ENCODE measurements around the gene PTPRE.

PTPRE gene

GRCh38 chr10:127906548-127907377 lies at the start of gene PTPRE:
PTPRE (plus strand) TSS chr10:127907103; CDS start chr10:128040882, 133,779 bp downstream.
- peak; percentile 72 to 96 for TF ChIP-seq CTCF (IDR thresholded peaks at IDR 0.05)
- intact Hi-C loops (cut with DNase I; ENCODE audit: low total_unique reads) = loop anchor here (2.0 kb wide), 1 partner anchor 104 kb away; no protein-coding TSS in a partner anchor
- peaks cover 0 to 17% of the 10 kb centered on the region in 2 donors for H3K27me3 ChIP-seq
- H3K4me1 ChIP-seq = peaks cover 0 to 24% (median 19%) of the 10 kb centered on the region in 4 donors
- no peaks in the 10 kb centered on the region for H3K9me3 ChIP-seq
- H3K27ac ChIP-seq = peak within 1 kb of the TSS; percentile 44 to 63
- H3K4me3 ChIP-seq = peak within 1 kb of the TSS; percentile 53 to 77
- H3K36me3 ChIP-seq = no peaks in the 10 kb centered on the region
- peak in 1 of 2 donors; percentile 52 for DNase-seq

GRCh38 chr10:127860592-127860991 lies 46.3 kb upstream of the PTPRE start:
- Histone ChIP-seq H3K9me3 (no peaks in the 10 kb centered on the region), H3K4me1 (no peaks in the 10 kb centered on the region), H3K4me3 (no peak overlapping the region), H3K36me3 (no peaks in the 10 kb centered on the region), H3K27ac (no peak overlapping the region), H3K27me3 (no peaks in the 10 kb centered on the region)
- DNase-seq = no peak
- TF ChIP-seq CTCF (IDR thresholded peaks at IDR 0.05) = no peak
- intact Hi-C loops (cut with DNase I; ENCODE audit: low total_unique reads) = no loop called here

GRCh38 chr10:127863231-127863825 lies 43.6 kb upstream of the PTPRE start:
- H3K27me3 ChIP-seq = no peaks in the 10 kb centered on the region
- intact Hi-C loops (cut with DNase I; ENCODE audit: low total_unique reads) = no loop called here
- H3K27ac ChIP-seq = no peak overlapping the region
- TF ChIP-seq CTCF (IDR thresholded peaks at IDR 0.05) = no peak
- no peak for DNase-seq
- no peaks in the 10 kb centered on the region for H3K9me3 ChIP-seq
- no peaks in the 10 kb centered on the region for H3K4me1 ChIP-seq
- no peak overlapping the region for H3K4me3 ChIP-seq
- no peaks in the 10 kb centered on the region for H3K36me3 ChIP-seq

- no peak for DNase-seq
- TF ChIP-seq CTCF (IDR thresholded peaks at IDR 0.05) = no peak
- Histone ChIP-seq H3K27me3 (no peaks in the 10 kb centered on the region), H3K4me1 (no peaks in the 10 kb centered on the region), H3K9me3 (peaks cover 5 to 7% (median 6%) of the 10 kb centered on the region in 3 donors), H3K27ac (no peak overlapping the region), H3K36me3 (no peaks in the 10 kb centered on the region), H3K4me3 (no peak overlapping the region)
- intact Hi-C loops (cut with DNase I; ENCODE audit: low total_unique reads) = no loop called here
Observed at GRCh38 chr10:127866276-127867013, 40.5 kb upstream of the PTPRE start.

- no peaks in the 10 kb centered on the region for H3K36me3 ChIP-seq
- TF ChIP-seq CTCF (IDR thresholded peaks at IDR 0.05) = no peak
Observed at GRCh38 chr10:127867805-127868204, 39.1 kb upstream of the PTPRE start.

More at GRCh38 chr10:127867805-127868204, 39.1 kb upstream of the PTPRE start:
- Histone ChIP-seq H3K4me1 (peaks cover 0 to 10% (median 2%) of the 10 kb centered on the region in 4 donors), H3K27ac (no peak overlapping the region), H3K27me3 (no peaks in the 10 kb centered on the region), H3K4me3 (no peak overlapping the region), H3K9me3 (peaks cover 5 to 7% (median 6%) of the 10 kb centered on the region in 3 donors)
- no peak for DNase-seq
- intact Hi-C loops (cut with DNase I; ENCODE audit: low total_unique reads) = no loop called here

Data from tibial artery (tissue), 4 donors.